ENCODE results near the gene SLC25A40.

GRCh38 chr7:87837597-87837996 is 38.6 kb downstream of the SLC25A40 start:
- no peak for TF ChIP-seq PATZ1 (CRISPR knock-in tag; IDR thresholded peaks at IDR 0.05; ENCODE audit: borderline replicate concordance)
- TF ChIP-seq ZFP30 (CRISPR knock-in tag; IDR thresholded peaks at IDR 0.05) = no peak
- TF ChIP-seq, protein P1, sequence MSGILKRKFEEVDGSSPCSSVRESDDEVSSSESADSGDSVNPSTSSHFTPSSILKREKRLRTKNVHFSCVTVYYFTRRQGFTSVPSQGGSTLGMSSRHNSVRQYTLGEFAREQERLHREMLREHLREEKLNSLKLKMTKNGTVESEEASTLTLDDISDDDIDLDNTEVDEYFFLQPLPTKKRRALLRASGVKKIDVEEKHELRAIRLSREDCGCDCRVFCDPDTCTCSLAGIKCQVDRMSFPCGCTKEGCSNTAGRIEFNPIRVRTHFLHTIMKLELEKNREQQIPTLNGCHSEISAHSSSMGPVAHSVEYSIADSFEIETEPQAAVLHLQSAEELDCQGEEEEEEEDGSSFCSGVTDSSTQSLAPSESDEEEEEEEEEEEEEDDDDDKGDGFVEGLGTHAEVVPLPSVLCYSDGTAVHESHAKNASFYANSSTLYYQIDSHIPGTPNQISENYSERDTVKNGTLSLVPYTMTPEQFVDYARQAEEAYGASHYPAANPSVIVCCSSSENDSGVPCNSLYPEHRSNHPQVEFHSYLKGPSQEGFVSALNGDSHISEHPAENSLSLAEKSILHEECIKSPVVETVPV (CRISPR knock-in tag; IDR thresholded peaks at IDR 0.05) = no peak
- no peak for TF ChIP-seq SNAI2 (CRISPR knock-in tag; IDR thresholded peaks at IDR 0.05)
- TF ChIP-seq RARB (CRISPR knock-in tag; IDR thresholded peaks at IDR 0.05) = no peak

All from SK-N-SH treated with all-trans-retinoic acid at 6 μM for 48 hours (cell line).